HG02642 (cell line): ENCODE results near the gene RXFP3.
A peak's percentile ranks its signal among the peaks of the same experiment; 100 is the strongest.
"Not testable (repeated sequence)": the region's sequence is repeated elsewhere in the genome, so short reads cannot be mapped to it uniquely, and the experiment has no call there.

Experiments used
- ATAC-seq: cut with Tn5 transposase; IDR thresholded peaks from one replicate; pipeline ENCODE4 v1.9.1; 2021; ENCODE audit warnings: mild to moderate bottlenecking; ENCODE audit not compliant: unreplicated experiment, poor library complexity

Gene RXFP3

GRCh38 chr5:33936381-33937016 lies at the start of gene RXFP3:
TSS of gene RXFP3 (plus strand) at chr5:33936386. CDS start at chr5:33936741, 355 bp downstream.
- no peak for ATAC-seq

GRCh38 chr5:33887268-33887667 lies 48.9 kb upstream of the RXFP3 start:
- ATAC-seq, result no peak

GRCh38 chr5:33888587-33888986 lies 47.6 kb upstream of the RXFP3 start:
- no peak for ATAC-seq

- ATAC-seq, result no peak
These were observed 45.8 kb upstream of the RXFP3 start for GRCh38 chr5:33890131-33891032.

GRCh38 chr5:33891446-33891787 lies 44.8 kb upstream of the RXFP3 start:
- ATAC-seq, result no peak

- no peak for ATAC-seq
These were observed 44.2 kb upstream of the RXFP3 start, which contains the start of gene ADAMTS12 for GRCh38 chr5:33891788-33892619. TSS of gene ADAMTS12 (minus strand) at chr5:33891990. CDS start at chr5:33891856, 134 bp downstream.

- ATAC-seq, result no peak
These were observed 43.5 kb upstream of the RXFP3 start for GRCh38 chr5:33892620-33893137.

- no peak for ATAC-seq
These were observed 41.6 kb upstream of the RXFP3 start for GRCh38 chr5:33894566-33894965.

- no peak for ATAC-seq
These were observed 35.0 kb upstream of the RXFP3 start for GRCh38 chr5:33901156-33901555.

- ATAC-seq, result no peak
These were observed 33.1 kb upstream of the RXFP3 start for GRCh38 chr5:33903118-33903517.

- no peak for ATAC-seq
These were observed 30.8 kb upstream of the RXFP3 start for GRCh38 chr5:33905381-33905780.

GRCh38 chr5:33906248-33906647 lies 29.9 kb upstream of the RXFP3 start:
- not testable (repeated sequence) for ATAC-seq

GRCh38 chr5:33914844-33915243 lies 21.3 kb upstream of the RXFP3 start:
- ATAC-seq, result not testable (repeated sequence)

GRCh38 chr5:33921002-33921401 lies 15.2 kb upstream of the RXFP3 start:
- no peak for ATAC-seq

- ATAC-seq, result no peak
These were observed 10.9 kb upstream of the RXFP3 start for GRCh38 chr5:33925278-33925677.

GRCh38 chr5:33927685-33928084 lies 8.5 kb upstream of the RXFP3 start:
- no peak for ATAC-seq

GRCh38 chr5:33928283-33928682 lies 7.9 kb upstream of the RXFP3 start:
- no peak for ATAC-seq

- ATAC-seq, result no peak
These were observed 6.1 kb upstream of the RXFP3 start for GRCh38 chr5:33929925-33930690.

GRCh38 chr5:33931136-33931535 lies 5.0 kb upstream of the RXFP3 start:
- ATAC-seq, result no peak

GRCh38 chr5:33933723-33934169 lies 2.4 kb upstream of the RXFP3 start:
- peak; percentile 82 for ATAC-seq
